HEK293T (cell line): ENCODE data around the gene ASCL5.

Experiments used
- ARNT ChIP-seq: fragments of 450-650 bp; IDR thresholded peaks from 2 replicates; pipeline ENCODE4 v1.6.1; 2017; ENCODE audit warnings: mild to moderate bottlenecking
- SUZ12 ChIP-seq: fragments of 450-650 bp; IDR thresholded peaks from 2 replicates; pipeline ENCODE4 v1.6.1; 2016; ENCODE audit warnings: mild to moderate bottlenecking

DNA sequence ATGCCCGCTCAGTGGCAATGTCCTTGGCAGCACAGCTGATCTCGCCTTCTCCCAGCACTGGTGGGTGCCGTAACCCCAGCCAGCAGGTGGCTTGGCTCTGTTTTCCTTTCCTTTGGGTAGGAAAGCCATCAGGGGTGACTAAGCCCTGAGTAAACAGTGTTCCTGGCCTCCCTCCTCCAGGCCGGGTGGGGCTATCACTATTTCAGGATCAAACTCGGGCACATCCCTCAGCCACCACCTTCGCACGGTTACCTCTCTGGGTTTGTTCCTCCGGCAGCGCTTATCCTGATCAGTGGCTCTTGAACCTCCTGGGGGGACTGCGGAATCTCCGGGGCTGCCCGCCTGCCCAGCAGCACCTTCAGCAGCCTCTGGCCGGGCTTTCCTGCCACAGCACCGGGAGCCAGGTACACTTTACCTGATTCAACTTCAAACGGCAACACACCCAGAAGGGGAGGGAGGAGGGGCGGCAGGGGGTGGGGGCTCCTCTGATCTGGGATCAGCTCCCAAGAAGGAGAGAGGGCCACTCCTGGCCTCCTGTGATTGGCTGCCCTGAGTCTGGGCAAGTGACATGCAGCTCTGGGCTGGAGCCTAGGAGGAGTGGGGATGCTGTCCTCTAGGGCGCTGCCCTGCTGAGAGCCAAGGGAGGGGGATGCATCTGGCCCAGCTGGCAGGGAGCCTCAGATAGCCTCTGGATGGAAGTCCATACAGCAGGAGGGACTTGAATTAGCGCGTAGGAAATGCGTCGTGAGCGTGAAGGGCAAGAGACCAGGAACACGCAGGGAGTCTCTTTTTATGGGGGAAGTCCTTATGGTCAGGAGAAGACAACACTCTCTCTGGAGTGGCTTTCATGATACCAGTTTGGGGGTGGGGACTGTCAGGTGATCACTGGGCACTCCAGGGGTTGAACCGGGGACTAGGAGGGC lies at the start of gene ASCL5:
- TF ChIP-seq SUZ12 (no peak), ARNT (no peak)
